HG02938 (cell line): ENCODE measurements around the gene GDPD4.

Experiments
- ATAC-seq: cut with Tn5 transposase; IDR thresholded peaks from one replicate; pipeline ENCODE4 v1.9.1; 2021; ENCODE audit warnings: mild to moderate bottlenecking, moderate library complexity; ENCODE audit not compliant: unreplicated experiment

The GDPD4 gene

GRCh38 chr11:77249427-77249826 lies 52.1 kb downstream of the GDPD4 start:
- no peak for ATAC-seq

GRCh38 chr11:77244277-77245027 lies 57.0 kb downstream of the GDPD4 start:
- no peak for ATAC-seq

- ATAC-seq, result no peak
Measured at GRCh38 chr11:77236901-77237300, 64.6 kb downstream of the GDPD4 start.

GRCh38 chr11:77233011-77233410 lies 68.5 kb downstream of the GDPD4 start:
- no peak for ATAC-seq

GRCh38 chr11:77232242-77232641 lies 69.2 kb downstream of the GDPD4 start:
- no peak for ATAC-seq

- no peak for ATAC-seq
Measured at GRCh38 chr11:77231800-77232199, 69.7 kb downstream of the GDPD4 start.

- ATAC-seq, result no peak
Measured at GRCh38 chr11:77230878-77231605, 70.4 kb downstream of the GDPD4 start.

GRCh38 chr11:77223797-77224196 lies 77.7 kb downstream of the GDPD4 start:
- ATAC-seq, result no peak

- no peak for ATAC-seq
Measured at GRCh38 chr11:77217156-77217555, 84.3 kb downstream of the GDPD4 start.

- no peak for ATAC-seq
Measured at GRCh38 chr11:77215106-77215505, 86.4 kb downstream of the GDPD4 start.

- ATAC-seq, result no peak
Measured at GRCh38 chr11:77214557-77214956, 86.9 kb downstream of the GDPD4 start.

GRCh38 chr11:77213589-77214428 lies 87.7 kb downstream of the GDPD4 start:
- ATAC-seq, result no peak

- no peak for ATAC-seq
Measured at GRCh38 chr11:77213029-77213579, 88.4 kb downstream of the GDPD4 start.

GRCh38 chr11:77212314-77213007 lies 89.0 kb downstream of the GDPD4 start:
- ATAC-seq, result no peak

GRCh38 chr11:77211594-77212251 lies 89.8 kb downstream of the GDPD4 start:
- ATAC-seq, result no peak

- ATAC-seq, result no peak
Measured at GRCh38 chr11:77211040-77211451, 90.4 kb downstream of the GDPD4 start.

- ATAC-seq, result no peak
Measured at GRCh38 chr11:77209663-77210062, 91.8 kb downstream of the GDPD4 start.

GRCh38 chr11:77208535-77208934 lies 93.0 kb downstream of the GDPD4 start:
- no peak for ATAC-seq

- no peak for ATAC-seq
Measured at GRCh38 chr11:77207618-77208313, 93.7 kb downstream of the GDPD4 start.
